Sciatic nerve (tissue), 2 donors: Measurements from ENCODE around the gene GABBR2. TPM values are rescaled to one million over a fixed set of nuclear protein-coding genes. Genes with fewer than 3 reads are reported as not detected.
"Not testable (repeated sequence)": the region's sequence is repeated elsewhere in the genome, so short reads cannot be mapped to it uniquely, and the experiment has no call there.

ENCODE experiments used
- ATAC-seq: fragments of 200-7000 bp; cut with Tn5 transposase; one replicate; pipeline ENCODE4 v1.9.1; 2020; ENCODE audit warnings: mild to moderate bottlenecking, moderate library complexity
- DNase-seq: peaks from one replicate; pipeline ENCODE4 v3.0.0-alpha.2; 2020; ENCODE audit warnings: low spot score
- intact Hi-C: fragments of 100-400 bp; cut with DNase I; formaldehyde crosslinking; loops from one replicate; pipeline ENCODE4 v1.14.2; 2022
- total RNA-seq: library from RNA; stranded (reverse); fragmentation: NEBNext Ultra II Directional; extraction: Animal tissue kit (Norgen Biotek cat#: 25700); gene quantifications from one replicate; pipeline ENCODE4 v1.2.1, GENCODE V29; 2021
- donor health status: DM: no; HTN: no; CAD: no.
- donor health status: DM: no; HTN: no; CAD: no.

GABBR2 gene
- total RNA-seq, 1 donor from 2014 or later: 0.49 TPM

- ATAC-seq (no peak), DNase-seq (no peak)
- intact Hi-C loops: no loop called here
Observed at GRCh38 chr9:98506422-98507054, 202.2 kb downstream of the GABBR2 start.

DNA sequence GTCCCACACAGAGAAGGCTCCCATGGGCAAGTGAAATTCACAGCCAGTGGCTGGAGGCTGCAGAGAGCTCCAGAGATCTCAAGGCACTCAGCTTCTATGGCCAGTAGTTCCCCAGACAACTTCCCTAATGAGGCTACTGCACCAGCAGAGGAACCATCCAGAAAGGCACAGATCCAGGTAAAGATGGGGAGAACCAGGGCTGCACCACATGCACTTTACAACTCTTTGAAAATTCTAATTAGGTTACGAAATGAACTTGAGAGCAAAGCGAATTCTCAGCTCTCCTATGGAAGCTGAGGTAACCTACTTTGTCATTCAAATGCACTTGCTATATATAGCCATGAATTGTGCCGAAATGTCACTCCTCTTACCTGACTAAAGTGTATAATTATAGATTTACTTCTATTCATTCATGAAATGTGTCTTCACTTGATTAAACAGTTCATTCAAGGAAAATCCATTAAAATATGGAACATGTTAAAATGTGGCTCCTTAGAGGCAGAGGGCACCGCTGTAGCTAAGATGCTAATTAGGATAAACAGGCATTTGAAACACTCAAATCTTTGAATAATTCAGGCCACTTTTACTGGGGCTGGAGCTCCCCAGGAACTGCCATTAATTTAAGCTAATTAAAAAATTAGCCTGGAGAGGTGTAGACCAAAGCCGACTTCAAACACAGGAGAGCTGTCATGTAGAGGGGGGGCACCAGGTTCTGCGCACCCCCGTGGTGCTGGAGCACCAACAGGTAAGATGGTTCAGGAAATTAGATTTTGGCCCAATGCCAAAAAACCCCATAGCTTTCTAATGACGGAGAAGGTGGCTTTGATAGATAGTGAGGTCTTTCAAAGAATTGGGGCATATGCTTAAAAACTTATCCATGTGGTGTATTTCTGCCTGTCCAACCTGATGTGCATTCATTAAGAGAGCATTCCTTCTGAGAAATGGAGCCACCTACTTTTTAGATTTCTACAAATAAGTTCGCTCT lies 204.1 kb downstream of the GABBR2 start:
- DNase-seq (no peak), ATAC-seq (no peak)
- intact Hi-C loops: no loop called here

DNA sequence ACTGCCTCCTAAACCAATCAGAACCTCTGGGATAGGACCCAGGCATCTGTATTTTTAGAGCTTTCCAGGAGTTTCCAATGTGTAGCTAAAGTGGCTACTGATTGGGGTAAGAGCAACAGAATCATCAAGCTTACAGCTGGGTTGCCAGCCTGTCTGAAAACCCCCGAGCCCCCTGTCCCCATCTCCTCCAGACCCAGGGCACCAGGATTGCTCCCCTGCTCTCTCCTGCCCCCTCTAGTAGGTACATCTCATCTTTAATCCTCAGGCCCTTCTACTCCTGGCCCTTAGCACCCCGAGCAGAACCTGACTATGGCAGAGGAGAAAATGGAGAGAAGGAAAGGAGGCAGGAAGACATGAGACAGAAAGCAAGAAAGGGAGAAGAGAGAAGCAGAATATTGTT lies 204.9 kb downstream of the GABBR2 start:
- DNase-seq: no peak

GRCh38 chr9:98502976-98503325 lies 205.8 kb downstream of the GABBR2 start:
- ATAC-seq: peak; percentile 89
- intact Hi-C loops: no loop called here
- DNase-seq: no peak

More for the DNA sequence above, 204.9 kb downstream of the GABBR2 start:
- no peak for ATAC-seq
- intact Hi-C loops: no loop called here

DNA sequence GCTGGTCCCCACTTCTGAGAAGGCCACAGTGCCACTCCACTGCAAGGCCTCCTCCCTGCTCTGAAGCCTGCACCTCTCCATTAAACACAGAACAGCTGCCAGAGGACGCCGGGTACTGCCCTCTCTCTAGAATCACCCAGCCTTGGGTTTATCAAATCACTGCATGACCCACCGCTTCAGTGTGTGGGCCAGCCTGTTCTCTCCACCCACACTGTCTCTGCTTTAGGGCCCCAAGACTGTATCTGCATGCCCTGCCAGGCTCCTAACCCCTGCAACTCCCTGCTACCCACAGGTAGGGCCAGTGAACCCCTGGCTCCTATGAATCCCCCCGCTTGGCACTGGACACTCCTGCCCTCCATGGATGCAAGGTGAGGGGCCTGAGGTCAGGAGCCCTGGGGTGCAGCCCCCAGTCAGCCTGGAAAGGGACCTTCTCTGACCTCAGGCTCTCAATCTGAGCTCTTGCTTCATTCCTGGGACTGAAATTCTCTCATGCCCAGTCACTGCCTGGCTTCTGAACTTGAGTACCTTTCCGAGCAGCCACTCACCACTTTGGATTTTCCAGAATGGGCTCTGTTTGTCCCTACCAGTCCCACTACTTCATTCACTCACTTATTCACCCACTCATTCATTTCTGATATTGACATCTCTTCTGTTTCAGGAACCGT lies 206.3 kb downstream of the GABBR2 start:
- intact Hi-C loops: no loop called here
- DNase-seq (no peak), ATAC-seq (peak; percentile 37)

DNA sequence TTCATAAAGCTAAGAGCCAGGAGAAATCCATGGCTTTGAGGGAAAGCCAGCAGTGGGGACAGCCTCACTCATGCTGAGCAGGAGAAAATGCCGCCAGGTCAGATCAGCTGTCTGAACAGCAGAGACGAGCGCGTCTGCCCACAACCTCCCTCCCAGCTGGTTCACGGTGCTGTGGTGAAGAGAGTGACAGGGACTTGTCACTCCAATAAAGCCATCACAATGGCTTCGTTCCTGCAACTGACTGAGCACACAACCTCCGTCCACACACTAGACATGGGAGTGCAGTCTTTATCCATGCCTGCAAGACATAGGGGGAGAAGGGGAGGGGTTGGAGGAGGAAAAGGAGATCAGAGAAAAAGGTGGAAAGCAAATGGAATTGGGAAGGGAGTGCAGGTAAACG lies 206.9 kb downstream of the GABBR2 start:
- intact Hi-C loops: no loop called here
- no peak for ATAC-seq
- no peak for DNase-seq

DNA sequence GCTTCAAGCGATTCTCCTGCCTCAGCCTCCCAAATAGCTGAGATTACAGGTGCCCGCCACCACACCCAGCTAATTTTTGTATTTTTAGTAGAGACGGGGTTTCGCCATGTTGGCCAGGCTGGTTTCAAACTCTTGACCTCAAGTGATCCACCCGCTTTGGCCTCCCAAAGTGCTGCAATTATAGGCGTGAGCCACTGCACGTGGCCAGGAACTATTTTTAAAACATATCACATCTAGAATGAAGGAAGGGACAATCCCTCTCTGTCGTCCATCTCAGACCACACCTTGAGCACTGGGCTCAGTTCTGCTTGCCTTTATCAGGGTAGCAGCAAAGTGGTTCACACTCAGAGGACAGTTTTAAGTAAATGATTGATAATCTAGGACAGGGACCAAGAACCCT lies 207.5 kb downstream of the GABBR2 start:
- intact Hi-C loops, DNase-seq, ATAC-seq: not testable (repeated sequence)

DNA sequence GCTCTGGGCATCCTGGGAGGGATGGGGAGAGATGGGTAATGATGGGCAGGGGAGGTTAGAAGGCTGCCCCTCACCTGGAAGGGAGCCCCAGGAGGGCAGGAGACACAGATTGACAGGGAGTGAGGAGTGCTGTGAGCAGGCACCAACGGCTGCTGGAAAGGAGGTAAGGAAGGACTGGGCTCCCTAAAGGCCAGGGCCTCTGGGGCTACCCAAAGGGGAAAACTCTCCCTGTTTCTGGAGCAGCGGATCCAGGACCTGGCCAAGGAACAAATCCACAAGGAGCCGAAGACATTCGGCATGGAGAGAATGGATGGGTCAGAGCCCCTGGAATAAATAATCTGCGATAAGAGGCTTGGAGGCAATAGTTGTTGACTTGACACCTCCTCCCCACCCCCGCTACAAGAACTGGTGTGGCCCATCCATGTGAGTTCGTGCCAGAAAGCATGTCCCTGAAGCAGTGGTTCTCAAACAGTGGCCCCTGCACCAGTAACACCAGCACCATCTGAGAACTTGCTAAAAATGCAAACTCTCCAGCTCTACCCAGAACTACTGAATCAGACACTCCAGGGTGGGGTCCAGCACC lies 208.3 kb downstream of the GABBR2 start:
- intact Hi-C loops: no loop called here
- ATAC-seq (no peak), DNase-seq (no peak)

- DNase-seq (no peak), ATAC-seq (no peak)
- intact Hi-C loops: no loop called here
Observed at GRCh38 chr9:98495530-98495929, 213.2 kb downstream of the GABBR2 start.

DNA sequence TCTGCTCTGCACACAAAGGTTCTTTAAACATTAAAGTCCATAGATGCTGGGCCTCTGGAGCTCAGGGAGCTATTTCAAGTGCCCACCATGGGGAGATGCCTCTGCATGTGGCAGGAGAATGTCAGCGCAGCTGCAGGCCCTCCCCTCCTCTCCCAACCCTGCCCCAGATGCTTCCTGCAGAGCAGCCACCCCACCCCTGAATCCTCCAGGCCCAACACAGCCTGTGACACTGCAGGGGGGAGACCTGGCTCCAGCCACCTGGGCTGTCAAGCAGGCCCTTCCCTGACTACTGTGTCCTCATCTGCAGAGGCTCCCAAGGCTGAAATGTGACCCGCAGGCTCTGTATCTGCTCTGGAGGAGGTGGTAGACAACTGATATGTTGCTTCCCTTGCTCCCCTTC lies 213.9 kb downstream of the GABBR2 start:
- intact Hi-C loops: no loop called here
- DNase-seq: no peak
- ATAC-seq: no peak

DNA sequence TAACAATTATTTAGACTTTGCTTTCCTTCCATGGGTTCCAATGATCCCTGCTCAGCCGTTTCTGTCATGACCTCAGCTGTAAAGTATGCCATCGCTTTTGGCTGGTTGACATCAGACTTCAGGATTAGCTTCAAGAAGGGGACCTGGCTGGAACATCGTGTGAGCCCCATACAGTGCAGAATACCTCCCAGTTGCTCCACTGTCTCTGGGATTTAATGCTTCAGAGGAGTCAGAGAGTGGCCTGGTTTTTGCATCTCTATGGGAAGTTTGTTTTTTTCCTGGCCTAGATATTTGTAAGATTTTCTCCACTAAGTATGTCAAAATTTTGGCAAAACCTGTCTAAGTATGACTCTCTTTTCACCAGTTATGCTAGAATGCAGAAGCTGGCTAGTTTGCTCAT lies 216.9 kb downstream of the GABBR2 start:
- no peak for DNase-seq
- intact Hi-C loops: no loop called here
- no peak for ATAC-seq

DNA sequence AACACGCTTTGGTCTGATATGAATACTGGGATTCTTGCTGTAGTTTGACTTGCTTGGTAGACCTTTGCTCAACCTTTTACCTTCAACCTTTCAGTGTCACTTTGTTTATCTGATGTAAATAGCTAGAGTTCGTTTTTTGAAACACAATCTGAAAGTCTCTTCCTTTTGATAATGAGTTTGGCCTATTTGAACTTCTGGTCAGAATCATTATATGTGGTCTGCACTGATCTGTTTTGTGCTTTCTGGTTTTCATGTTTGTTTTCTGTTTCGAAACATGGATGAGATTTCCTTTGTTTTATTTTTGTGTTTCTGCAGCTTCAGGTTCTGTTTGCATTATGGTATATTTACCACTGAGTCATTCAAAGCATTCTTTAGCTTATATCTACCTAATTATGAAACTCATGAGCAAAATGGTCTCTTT lies 217.5 kb downstream of the GABBR2 start:
- intact Hi-C loops: no loop called here
- no peak for ATAC-seq
- no peak for DNase-seq

DNA sequence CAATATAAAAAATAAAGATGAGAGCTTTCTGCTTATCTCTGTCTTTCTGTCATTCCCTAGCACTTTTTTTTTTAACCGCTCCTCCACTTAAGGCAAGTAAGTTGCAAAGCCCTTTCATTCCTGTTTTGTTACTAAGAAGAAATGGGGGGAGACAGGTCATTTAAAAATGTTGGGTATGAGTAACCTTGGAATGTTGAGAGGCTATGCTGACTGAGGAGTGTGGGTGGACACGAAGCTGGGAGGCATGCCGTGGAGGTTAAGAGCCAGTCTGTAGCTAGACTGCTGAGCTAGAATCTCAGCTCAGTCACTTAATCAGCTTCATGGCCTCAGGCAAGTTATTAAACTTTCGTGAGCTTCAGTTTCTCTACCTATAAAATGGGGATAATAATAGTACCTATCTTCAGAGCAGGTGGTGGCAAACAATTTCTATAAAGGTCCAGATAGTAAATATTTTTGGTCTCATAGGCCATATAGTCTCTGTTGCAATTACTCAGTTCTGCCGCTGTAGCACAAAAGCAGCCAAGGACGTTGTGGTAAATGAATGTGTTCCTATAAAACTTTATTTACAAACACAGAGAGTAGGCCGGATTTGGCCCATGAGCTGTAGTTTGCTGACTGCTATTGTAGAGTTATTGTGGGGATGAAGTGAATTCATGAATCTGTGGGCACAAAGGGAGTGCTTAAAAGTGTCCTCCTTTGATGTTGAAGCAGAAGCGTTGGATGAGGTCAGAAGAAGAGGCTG lies 220.0 kb downstream of the GABBR2 start:
- no peak for ATAC-seq
- intact Hi-C loops: no loop called here
- no peak for DNase-seq

DNA sequence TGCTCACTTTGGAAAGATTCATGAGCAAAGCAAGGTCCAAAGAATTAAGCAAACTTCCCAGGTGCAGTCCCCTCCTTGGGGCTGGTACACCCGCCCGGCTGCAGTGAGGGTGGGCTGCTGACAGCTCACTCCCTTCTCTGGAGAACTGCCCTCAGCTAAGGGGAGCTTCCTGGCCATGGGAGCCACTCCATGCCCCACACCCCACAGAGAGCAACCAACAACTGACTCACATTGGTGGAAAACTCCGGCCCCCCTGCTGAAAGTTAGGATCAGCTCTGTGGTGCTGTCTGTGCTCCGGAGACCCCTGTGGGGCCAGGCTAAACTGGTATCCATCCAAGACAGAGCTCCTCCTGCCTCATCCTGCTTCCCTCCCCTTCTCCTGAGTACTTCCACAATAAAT lies 223.0 kb downstream of the GABBR2 start:
- ATAC-seq (no peak), DNase-seq (no peak)
- intact Hi-C loops: no loop called here

DNA sequence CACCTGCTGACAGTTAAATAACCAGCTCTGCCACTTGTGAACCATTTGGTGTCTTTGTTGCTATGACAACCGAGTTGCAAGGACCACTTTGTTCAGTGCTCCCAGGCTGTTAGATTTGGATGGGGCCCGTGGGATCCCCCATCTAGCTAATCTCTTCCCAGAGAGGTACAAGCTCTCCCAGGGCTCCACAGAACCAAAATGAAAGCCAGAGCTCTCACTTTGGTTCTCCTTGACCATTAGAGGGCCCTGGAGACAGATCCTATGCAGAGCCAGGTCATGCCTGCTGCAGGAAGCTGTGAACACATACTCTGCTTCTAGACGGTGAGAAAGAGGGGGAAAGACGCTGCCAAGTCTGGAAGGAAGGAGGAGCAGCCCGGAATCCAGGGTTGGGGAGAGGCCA lies 224.6 kb downstream of the GABBR2 start:
- intact Hi-C loops: no loop called here
- ATAC-seq: no peak
- no peak for DNase-seq

DNA sequence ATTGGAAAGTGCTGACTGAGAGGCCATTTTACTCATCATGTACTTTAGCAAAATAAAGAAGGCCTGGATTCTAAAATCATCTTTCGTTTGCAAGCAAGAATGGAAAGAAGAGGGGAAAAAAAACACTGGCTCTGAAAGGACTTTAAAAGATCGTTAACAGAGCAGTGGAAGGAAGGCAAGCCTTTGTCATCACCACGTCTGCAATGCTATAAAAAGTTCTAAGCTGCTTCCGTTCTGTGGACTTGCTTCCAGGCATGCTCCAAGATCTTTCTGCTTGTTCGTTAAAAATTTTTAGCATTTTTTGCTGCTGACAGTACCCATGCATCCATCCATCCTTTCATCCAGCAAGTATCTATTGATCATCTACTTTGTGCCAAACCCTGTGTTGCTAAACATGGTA lies 226.5 kb downstream of the GABBR2 start:
- DNase-seq: no peak
- no peak for ATAC-seq
- intact Hi-C loops: no loop called here

GRCh38 chr9:98481676-98482075 lies 227.1 kb downstream of the GABBR2 start:
- ATAC-seq (no peak), DNase-seq (no peak)
- intact Hi-C loops: no loop called here

- no peak for ATAC-seq
- intact Hi-C loops: no loop called here
- no peak for DNase-seq
Observed at GRCh38 chr9:98479967-98480847, 228.5 kb downstream of the GABBR2 start.
